Measurements from ENCODE around the gene C22orf23. TPM values are rescaled to one million over a fixed set of nuclear protein-coding genes. Genes with fewer than 3 reads are reported as not detected.

The C22orf23 gene
- total and polyA plus RNA-seq, 7 donors = 0.15 to 0.36 TPM; not detected in 5

DNA sequence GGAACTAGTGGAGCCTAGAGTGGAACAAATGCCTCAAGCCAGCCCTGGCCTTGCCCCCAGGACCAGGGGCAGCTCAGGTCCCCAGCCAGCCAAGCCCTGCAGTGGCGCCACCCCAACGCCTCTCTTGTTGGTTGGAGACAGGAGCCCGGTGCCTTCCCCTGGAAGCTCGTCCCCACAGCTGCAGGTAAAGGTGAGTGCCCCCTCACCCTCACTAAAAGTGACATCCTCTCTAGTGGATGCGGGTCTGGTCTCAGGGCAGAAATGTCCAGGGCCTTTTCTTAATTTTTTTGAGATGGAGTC, 25.8 kb downstream of the C22orf23 start:
- Histone ChIP-seq H3K36me3 (peaks cover 59 to 100% (median 75%) of the 10 kb centered on the region in 4 donors), H3K27ac (peak overlapping the region in 3 of 4 donors; percentile 58 to 97 (median 84)), H3K4me1 (peaks cover 0 to 69% (median 53%) of the 10 kb centered on the region in 4 donors), H3K9me3 (no peaks in the 10 kb centered on the region), H3K27me3 (no peaks in the 10 kb centered on the region), H3K4me3 (no peak overlapping the region)
- 95 to 96% methylated on average over 5 of the region's 5 CpGs for WGBS, 2 donors
- intact Hi-C loops (cut with DNase I) = no loop called here
- TF ChIP-seq EP300 (IDR thresholded peaks at IDR 0.05) (no peak), POLR2AphosphoS5 (IDR thresholded peaks at IDR 0.05) (peak in 1 of 4 donors; percentile 2), POLR2A (IDR thresholded peaks at IDR 0.05) (no peak)
- DNase-seq = no peak

DNA sequence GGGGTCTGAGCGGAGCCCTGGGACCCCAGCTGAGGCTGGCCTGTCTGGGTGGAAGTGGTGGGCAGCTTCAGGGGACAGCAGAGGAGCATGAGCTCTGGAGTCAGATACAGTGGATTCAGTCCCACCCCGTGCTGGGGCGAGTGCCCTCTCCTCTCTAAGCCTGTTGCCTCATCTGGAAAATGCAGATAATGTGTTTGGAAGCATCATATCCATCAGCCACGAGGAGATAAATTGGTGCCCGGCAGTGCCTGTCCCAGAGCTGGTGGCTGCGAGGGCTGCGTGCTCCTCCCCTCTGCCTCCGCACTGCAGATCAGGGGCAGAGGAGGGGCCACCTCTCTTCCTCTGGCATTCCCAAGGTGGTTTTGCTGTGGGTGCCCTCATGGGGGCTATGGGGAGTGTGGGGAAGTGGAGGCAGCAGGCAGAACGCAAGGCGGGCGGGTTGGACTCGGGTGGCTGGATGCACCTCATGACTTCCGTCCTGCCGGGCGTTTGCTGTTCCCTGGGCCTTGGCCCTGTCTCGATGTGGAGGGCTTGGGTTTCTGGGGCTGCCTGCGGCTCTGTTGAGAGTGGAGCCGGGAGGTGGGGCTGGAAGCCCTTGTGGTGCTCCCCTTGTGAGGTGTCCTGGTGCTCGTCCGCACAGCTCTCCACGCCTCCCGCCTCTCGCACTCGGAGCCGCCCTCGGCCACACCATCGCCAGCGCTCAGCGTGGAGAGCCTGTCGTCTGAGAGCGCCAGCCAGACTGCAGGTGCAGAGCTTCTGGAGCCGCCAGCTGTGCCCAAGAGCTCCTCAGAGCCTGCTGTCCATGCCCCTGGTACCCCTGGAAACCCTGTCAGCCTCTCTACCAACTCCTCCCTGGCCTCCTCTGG, 26.4 kb downstream of the C22orf23 start:
- TF ChIP-seq EP300 (IDR thresholded peaks at IDR 0.05) (no peak), POLR2AphosphoS5 (IDR thresholded peaks at IDR 0.05) (no peak), POLR2A (IDR thresholded peaks at IDR 0.05) (no peak)
- TF ChIP-seq, protein P1, sequence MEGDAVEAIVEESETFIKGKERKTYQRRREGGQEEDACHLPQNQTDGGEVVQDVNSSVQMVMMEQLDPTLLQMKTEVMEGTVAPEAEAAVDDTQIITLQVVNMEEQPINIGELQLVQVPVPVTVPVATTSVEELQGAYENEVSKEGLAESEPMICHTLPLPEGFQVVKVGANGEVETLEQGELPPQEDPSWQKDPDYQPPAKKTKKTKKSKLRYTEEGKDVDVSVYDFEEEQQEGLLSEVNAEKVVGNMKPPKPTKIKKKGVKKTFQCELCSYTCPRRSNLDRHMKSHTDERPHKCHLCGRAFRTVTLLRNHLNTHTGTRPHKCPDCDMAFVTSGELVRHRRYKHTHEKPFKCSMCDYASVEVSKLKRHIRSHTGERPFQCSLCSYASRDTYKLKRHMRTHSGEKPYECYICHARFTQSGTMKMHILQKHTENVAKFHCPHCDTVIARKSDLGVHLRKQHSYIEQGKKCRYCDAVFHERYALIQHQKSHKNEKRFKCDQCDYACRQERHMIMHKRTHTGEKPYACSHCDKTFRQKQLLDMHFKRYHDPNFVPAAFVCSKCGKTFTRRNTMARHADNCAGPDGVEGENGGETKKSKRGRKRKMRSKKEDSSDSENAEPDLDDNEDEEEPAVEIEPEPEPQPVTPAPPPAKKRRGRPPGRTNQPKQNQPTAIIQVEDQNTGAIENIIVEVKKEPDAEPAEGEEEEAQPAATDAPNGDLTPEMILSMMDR (IDR thresholded peaks at IDR 0.05) = no peak
- DNase-seq = no peak
- Histone ChIP-seq H3K27me3 (no peaks in the 10 kb centered on the region), H3K4me3 (no peak overlapping the region), H3K9me3 (no peaks in the 10 kb centered on the region), H3K4me1 (peaks cover 0 to 65% (median 51%) of the 10 kb centered on the region in 4 donors), H3K36me3 (peaks cover 56 to 99% (median 71%) of the 10 kb centered on the region in 4 donors), H3K27ac (peak overlapping the region; percentile 27 to 97 (median 71))
- 94 to 96% methylated on average over 32 of the region's 32 CpGs for WGBS, 2 donors
- intact Hi-C loops (cut with DNase I) = no loop called here

DNA sequence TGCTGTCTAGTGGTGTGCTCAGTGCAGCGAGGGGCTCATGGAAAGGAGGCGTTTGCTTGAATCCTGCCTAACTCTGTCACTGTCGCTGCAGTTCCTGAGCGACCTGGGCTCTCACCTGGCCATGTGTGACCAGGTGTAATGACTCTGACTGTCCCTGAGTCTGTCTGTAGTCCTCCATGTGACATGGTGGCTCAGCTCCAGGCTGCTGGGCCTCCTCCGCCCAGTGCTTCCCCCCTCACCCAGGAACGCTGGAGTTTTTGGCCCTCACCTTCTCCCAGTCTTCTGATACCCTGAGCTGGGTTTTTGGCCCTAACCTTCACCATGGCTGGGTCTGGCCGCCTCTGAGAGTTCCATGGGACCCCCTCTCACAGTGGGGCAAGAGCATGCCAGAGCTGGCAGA, 27.0 kb downstream of the C22orf23 start:
- Histone ChIP-seq H3K4me1 (peaks cover 0 to 66% (median 54%) of the 10 kb centered on the region in 4 donors), H3K27me3 (no peaks in the 10 kb centered on the region), H3K36me3 (peaks cover 52 to 99% (median 73%) of the 10 kb centered on the region in 4 donors), H3K9me3 (no peaks in the 10 kb centered on the region), H3K4me3 (no peak overlapping the region), H3K27ac (peak overlapping the region; percentile 27 to 97 (median 71))
- no peak for DNase-seq
- TF ChIP-seq, protein P1 (IDR thresholded peaks at IDR 0.05) = no peak
- no peak for TF ChIP-seq POLR2A (IDR thresholded peaks at IDR 0.05)
- no peak for TF ChIP-seq POLR2AphosphoS5 (IDR thresholded peaks at IDR 0.05)
- no peak for TF ChIP-seq EP300 (IDR thresholded peaks at IDR 0.05)
- 93 to 94% methylated on average over 7 of the region's 7 CpGs for WGBS, 2 donors
- intact Hi-C loops (cut with DNase I) = no loop called here

DNA sequence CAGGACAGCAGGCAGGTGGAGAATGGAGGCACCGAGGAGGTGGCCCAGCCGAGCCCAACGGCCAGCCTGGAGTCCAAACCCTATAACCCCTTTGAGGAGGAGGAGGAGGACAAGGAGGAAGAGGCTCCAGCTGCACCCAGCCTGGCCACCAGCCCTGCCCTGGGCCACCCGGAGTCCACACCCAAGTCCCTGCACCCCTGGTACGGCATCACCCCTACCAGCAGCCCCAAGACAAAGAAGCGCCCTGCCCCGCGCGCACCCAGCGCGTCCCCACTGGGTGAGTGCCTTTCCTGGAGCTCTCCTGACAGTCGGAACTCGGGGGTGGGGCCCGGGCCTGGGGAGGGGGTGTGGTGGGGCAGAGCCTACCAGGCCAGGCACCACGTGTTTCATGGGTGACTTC, 27.6 kb downstream of the C22orf23 start:
- intact Hi-C loops (cut with DNase I) = no loop called here
- WGBS, 2 donors = 91 to 94% methylated on average over 15 of the region's 15 CpGs
- H3K27me3 ChIP-seq = no peaks in the 10 kb centered on the region
- H3K36me3 ChIP-seq = peaks cover 52 to 99% (median 79%) of the 10 kb centered on the region in 4 donors
- H3K9me3 ChIP-seq = no peaks in the 10 kb centered on the region
- no peak overlapping the region for H3K4me3 ChIP-seq
- peak overlapping the region; percentile 20 to 97 (median 71) for H3K27ac ChIP-seq
- DNase-seq = no peak
- peaks cover 0 to 69% (median 53%) of the 10 kb centered on the region in 4 donors for H3K4me1 ChIP-seq
- TF ChIP-seq, protein P1 (IDR thresholded peaks at IDR 0.05) = no peak
- no peak for TF ChIP-seq EP300 (IDR thresholded peaks at IDR 0.05)
- TF ChIP-seq POLR2A (IDR thresholded peaks at IDR 0.05) = no peak
- no peak for TF ChIP-seq POLR2AphosphoS5 (IDR thresholded peaks at IDR 0.05)

DNA sequence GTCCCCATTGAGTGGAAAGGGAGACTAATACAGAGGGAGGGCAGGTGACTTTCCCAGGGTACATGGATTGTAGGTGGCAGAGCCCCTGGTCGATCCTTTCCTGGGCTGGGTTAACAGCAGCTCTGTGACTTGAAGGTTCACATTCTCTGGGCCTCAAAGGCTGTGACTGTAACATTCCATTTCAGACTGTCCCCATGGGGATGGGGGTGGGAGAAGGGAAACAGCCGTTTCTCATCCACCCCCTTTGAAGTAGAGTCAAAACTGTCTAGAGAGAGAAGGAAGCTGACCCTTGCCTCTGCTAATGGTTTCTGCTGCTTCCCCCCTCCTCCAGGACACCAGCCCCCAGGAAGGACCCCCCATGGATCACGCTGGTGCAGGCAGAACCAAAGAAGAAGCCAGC, 28.1 kb downstream of the C22orf23 start:
- peaks cover 52 to 99% (median 80%) of the 10 kb centered on the region in 4 donors for H3K36me3 ChIP-seq
- DNase-seq = no peak
- no peaks in the 10 kb centered on the region for H3K27me3 ChIP-seq
- H3K4me1 ChIP-seq = peaks cover 0 to 65% (median 49%) of the 10 kb centered on the region in 4 donors
- WGBS, 2 donors = 72 to 75% methylated on average over 3 of the region's 3 CpGs
- H3K4me3 ChIP-seq = no peak overlapping the region
- H3K9me3 ChIP-seq = no peaks in the 10 kb centered on the region
- peak overlapping the region in 3 of 4 donors; percentile 58 to 97 (median 84) for H3K27ac ChIP-seq
- intact Hi-C loops (cut with DNase I) = no loop called here
- no peak for TF ChIP-seq POLR2AphosphoS5 (IDR thresholded peaks at IDR 0.05)
- TF ChIP-seq, protein P1 (IDR thresholded peaks at IDR 0.05) = no peak
- TF ChIP-seq POLR2A (IDR thresholded peaks at IDR 0.05) = no peak
- TF ChIP-seq EP300 (IDR thresholded peaks at IDR 0.05) = no peak
